MCF 10A (cell line): ENCODE measurements around the gene SPINT2. TPM values are rescaled to one million over a fixed set of nuclear protein-coding genes. Genes with fewer than 3 reads are reported as not detected.

Experiments
- BruUV-seq: library from RNA; stranded (reverse); fragments of 400-500 nt; replicated peaks from 2 replicates; lab custom pipeline; 2021; lab: Mats Ljungman, UMichigan
- CTCF ChIA-PET: fragments of 300-600 bp; sonication (Branson Sonifier 250); formaldehyde crosslinking; extraction: SDS; loops from one replicate; lab custom pipeline; 2021; ENCODE audit warnings: antibody characterized with exemption, inconsistent platforms; lab: Yijun Ruan, JAX
- POLR2A ChIA-PET: fragments of 300-600, 350-650 bp; sonication (Branson Sonifier 250); formaldehyde crosslinking; extraction: SDS; loops from one replicate; lab custom pipeline; 2020; ENCODE audit warnings: antibody characterized with exemption, inconsistent platforms; lab: Yijun Ruan, JAX
- DNase-seq: peaks from one replicate; pipeline ENCODE4 v3.0.0-alpha.2; 2018; ENCODE audit not compliant: unreplicated experiment
- H3K27ac Mint-ChIP-seq: one replicate; pipeline ENCODE4 v1.8.0; 2022; ENCODE audit warnings: mild to moderate bottlenecking, low read depth, mixed read lengths; ENCODE audit not compliant: unreplicated experiment
- H3K27me3 Mint-ChIP-seq: one replicate; pipeline ENCODE4 v1.8.0; 2022; ENCODE audit warnings: mixed read lengths; ENCODE audit not compliant: insufficient read depth, unreplicated experiment
- H3K36me3 Mint-ChIP-seq: one replicate; pipeline ENCODE4 v1.8.0; 2022; ENCODE audit warnings: mild to moderate bottlenecking, moderate library complexity, mixed read lengths; ENCODE audit not compliant: insufficient read depth, unreplicated experiment
- H3K4me1 Mint-ChIP-seq: one replicate; pipeline ENCODE4 v1.8.0; 2022; ENCODE audit warnings: mixed read lengths; ENCODE audit not compliant: insufficient read depth, unreplicated experiment
- H3K4me3 Mint-ChIP-seq: one replicate; pipeline ENCODE4 v1.8.0; 2022; ENCODE audit warnings: mild to moderate bottlenecking, moderate library complexity, mixed read lengths; ENCODE audit not compliant: unreplicated experiment
- H3K9me3 Mint-ChIP-seq: one replicate; pipeline ENCODE4 v1.8.0; 2022; ENCODE audit warnings: mixed read lengths; ENCODE audit not compliant: unreplicated experiment
- CTCF ChIP-seq: fragments of 200-600 bp; IDR thresholded peaks from one replicate; pipeline ENCODE4 v1.8.0; 2022; ENCODE audit warnings: antibody characterized with exemption, mild to moderate bottlenecking; ENCODE audit not compliant: unreplicated experiment
- intact Hi-C: fragments of 100-400 bp; cut with micrococcal nuclease; formaldehyde crosslinking; loops from 2 replicates; pipeline ENCODE4 v1.14.1; 2022
- total RNA-seq: library from RNA; stranded (reverse); gene quantifications from 2 replicates; pipeline ENCODE4 v1.2.3, GENCODE V29; 2022

The SPINT2 gene
- total RNA-seq, 1 experiment from 2014 or later: 333 TPM

GRCh38 chr19:38265213-38265861, 964 bp downstream of the SPINT2 start:
- TSS peak; percentile 67 for BruUV-seq
- no peak for TF ChIP-seq CTCF
- CTCF ChIA-PET: interaction anchor here (0.6 to 2.3 kb wide), 11 partner anchors 17 to 372 kb away, joined by 3 to 28 read pairs (median 3); partner anchors contain the start of genes CATSPERG and SIPA1L3
- POLR2A ChIA-PET: interaction anchor here (0.7 to 5.8 kb wide), 21 partner anchors 11 to 1274 kb away, joined by 3 to 82 read pairs (median 5); partner anchors contain the start of genes ACTN4, CATSPERG, KCNK6 and PSMD8
- Mint-ChIP-seq H3K27ac (peak overlapping the region; percentile 89), H3K4me1 (peaks cover 36% of the 10 kb centered on the region), H3K36me3 (peaks cover 5% of the 10 kb centered on the region), H3K4me3 (peak overlapping the region; percentile 78), H3K27me3 (no peaks in the 10 kb centered on the region), H3K9me3 (no peaks in the 10 kb centered on the region)
- DNase-seq: peak; percentile 54
- intact Hi-C loops: no loop called here

GRCh38 chr19:38265921-38266429, 1.6 kb downstream of the SPINT2 start:
- DNase-seq: peak; percentile 76
- no TSS peak for BruUV-seq
- ChIA-PET CTCF (interaction anchor here (0.6 to 2.4 kb wide), 13 partner anchors 11 to 373 kb away, joined by 3 to 28 read pairs (median 3); partner anchors contain the start of genes CATSPERG and SIPA1L3), POLR2A (interaction anchor here (0.9 to 5.8 kb wide), 20 partner anchors 10 to 1273 kb away, joined by 3 to 82 read pairs (median 6); partner anchors contain the start of genes ACTN4, CATSPERG, KCNK6 and PSMD8)
- Mint-ChIP-seq H3K4me3 (peak overlapping the region; percentile 78), H3K27me3 (no peaks in the 10 kb centered on the region), H3K36me3 (peaks cover 12% of the 10 kb centered on the region), H3K27ac (peak overlapping the region; percentile 89), H3K9me3 (no peaks in the 10 kb centered on the region), H3K4me1 (peaks cover 39% of the 10 kb centered on the region)
- intact Hi-C loops: no loop called here
- TF ChIP-seq CTCF: no peak

- ChIA-PET POLR2A (interaction anchor here (0.6 to 5.8 kb wide), 15 partner anchors 9 to 1810 kb away, joined by 3 to 82 read pairs (median 5); partner anchors contain the start of genes CATSPERG, KCNK6, PSMD8 and RPS16), CTCF (interaction anchor here (0.5 to 2.4 kb wide), 7 partner anchors 12 to 365 kb away, joined by 3 to 28 read pairs (median 4); partner anchors contain the start of gene CATSPERG)
- intact Hi-C loops: no loop called here
- Mint-ChIP-seq H3K4me1 (peaks cover 39% of the 10 kb centered on the region), H3K27me3 (no peaks in the 10 kb centered on the region), H3K4me3 (peak overlapping the region; percentile 78), H3K36me3 (peaks cover 12% of the 10 kb centered on the region), H3K9me3 (no peaks in the 10 kb centered on the region), H3K27ac (peak overlapping the region; percentile 89)
- no peak for TF ChIP-seq CTCF
- peak; percentile 67 for DNase-seq
- TSS peak; percentile 68 for BruUV-seq
Observed at GRCh38 chr19:38266981-38267597, 2.7 kb downstream of the SPINT2 start.
